ENCODE measurements around the gene KANTR.

DNA sequence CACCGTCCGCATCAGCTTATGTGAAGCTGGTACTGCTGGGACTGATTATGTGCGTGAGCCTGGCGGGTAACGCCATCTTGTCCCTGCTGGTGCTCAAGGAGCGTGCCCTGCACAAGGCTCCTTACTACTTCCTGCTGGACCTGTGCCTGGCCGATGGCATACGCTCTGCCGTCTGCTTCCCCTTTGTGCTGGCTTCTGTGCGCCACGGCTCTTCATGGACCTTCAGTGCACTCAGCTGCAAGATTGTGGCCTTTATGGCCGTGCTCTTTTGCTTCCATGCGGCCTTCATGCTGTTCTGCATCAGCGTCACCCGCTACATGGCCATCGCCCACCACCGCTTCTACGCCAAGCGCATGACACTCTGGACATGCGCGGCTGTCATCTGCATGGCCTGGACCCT lies 17.3 kb upstream of the KANTR start:
- TF ChIP-seq, protein P1, sequence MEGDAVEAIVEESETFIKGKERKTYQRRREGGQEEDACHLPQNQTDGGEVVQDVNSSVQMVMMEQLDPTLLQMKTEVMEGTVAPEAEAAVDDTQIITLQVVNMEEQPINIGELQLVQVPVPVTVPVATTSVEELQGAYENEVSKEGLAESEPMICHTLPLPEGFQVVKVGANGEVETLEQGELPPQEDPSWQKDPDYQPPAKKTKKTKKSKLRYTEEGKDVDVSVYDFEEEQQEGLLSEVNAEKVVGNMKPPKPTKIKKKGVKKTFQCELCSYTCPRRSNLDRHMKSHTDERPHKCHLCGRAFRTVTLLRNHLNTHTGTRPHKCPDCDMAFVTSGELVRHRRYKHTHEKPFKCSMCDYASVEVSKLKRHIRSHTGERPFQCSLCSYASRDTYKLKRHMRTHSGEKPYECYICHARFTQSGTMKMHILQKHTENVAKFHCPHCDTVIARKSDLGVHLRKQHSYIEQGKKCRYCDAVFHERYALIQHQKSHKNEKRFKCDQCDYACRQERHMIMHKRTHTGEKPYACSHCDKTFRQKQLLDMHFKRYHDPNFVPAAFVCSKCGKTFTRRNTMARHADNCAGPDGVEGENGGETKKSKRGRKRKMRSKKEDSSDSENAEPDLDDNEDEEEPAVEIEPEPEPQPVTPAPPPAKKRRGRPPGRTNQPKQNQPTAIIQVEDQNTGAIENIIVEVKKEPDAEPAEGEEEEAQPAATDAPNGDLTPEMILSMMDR (IDR thresholded peaks at IDR 0.05): no peak
- no peak for TF ChIP-seq POLR2A (IDR thresholded peaks at IDR 0.05)
- no peak for TF ChIP-seq POLR2AphosphoS5 (IDR thresholded peaks at IDR 0.05)
